HS-5 (cell line): ENCODE measurements around the gene FAM124A.

Source experiments
- DNase-seq: peaks from one replicate; pipeline ENCODE4 v3.0.0-alpha.2; 2012; ENCODE audit warnings: low read depth

Gene FAM124A, protein sequence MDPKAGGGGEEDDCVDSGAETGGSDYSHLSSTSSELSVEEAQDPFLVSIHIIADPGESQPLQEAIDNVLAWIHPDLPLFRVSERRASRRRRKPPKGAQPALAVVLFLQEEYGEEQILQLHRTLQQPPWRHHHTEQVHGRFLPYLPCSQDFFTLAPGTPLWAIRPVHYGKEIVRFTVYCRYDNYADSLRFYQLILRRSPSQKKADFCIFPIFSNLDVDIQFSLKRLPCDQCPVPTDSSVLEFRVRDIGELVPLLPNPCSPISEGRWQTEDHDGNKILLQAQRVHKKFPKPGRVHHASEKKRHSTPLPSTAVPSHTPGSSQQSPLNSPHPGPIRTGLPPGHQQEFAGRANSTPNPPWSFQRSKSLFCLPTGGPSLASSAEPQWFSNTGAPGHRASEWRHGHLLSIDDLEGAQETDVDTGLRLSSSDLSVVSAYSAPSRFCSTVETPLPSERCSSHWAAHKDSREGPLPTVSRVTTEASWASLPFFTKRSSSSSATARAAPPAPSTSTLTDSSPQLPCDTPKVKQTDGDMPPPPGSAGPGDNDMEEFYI

GRCh38 chr13:51222037-51222685, at the start of gene FAM124A:
Gene FAM124A, plus strand, starts transcription at chr13:51222398. Its CDS starts 104 bp downstream, at chr13:51222502.
- DNase-seq: no peak

DNA sequence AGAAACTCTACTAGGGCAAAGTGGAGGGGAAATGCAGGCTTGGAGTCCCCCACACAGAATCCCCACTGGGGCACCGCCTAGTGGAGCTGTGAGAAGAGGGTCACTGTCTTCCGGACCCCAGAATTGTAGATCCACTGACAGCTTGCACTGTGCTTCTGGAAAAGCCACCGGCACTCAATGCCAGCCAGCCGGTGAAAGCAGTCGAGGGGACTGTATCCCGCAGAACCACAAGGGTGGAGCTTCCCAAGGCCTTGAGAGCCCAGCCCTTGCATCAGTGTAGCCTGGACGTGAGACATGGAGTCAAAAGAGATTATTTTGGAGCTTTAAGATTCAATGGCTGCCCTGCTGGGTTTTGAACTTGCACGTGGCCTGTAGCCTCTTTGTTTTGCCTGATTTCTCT, 47.2 kb upstream of the FAM124A start:
- no peak for DNase-seq

- no peak for DNase-seq
Observed at GRCh38 chr13:51175639-51176038, 46.6 kb upstream of the FAM124A start.

DNA sequence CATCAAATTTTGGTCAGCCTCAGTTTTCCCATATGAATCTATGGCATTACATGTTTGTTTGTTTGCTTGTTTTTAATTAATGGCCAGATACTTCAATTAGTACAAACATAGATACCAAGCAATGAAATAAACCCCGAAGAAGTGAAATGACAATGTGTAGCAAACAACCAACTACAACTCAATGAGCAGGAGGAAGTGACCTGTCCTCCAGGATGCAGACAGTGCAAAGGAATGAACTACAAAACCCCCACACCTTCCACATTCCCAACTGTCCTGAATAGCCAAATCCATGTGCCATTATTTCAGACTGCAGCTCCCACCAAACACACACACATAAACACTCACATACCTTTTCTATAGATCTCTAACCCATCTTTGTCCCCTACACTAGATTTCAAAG, 45.0 kb upstream of the FAM124A start:
- no peak for DNase-seq

DNA sequence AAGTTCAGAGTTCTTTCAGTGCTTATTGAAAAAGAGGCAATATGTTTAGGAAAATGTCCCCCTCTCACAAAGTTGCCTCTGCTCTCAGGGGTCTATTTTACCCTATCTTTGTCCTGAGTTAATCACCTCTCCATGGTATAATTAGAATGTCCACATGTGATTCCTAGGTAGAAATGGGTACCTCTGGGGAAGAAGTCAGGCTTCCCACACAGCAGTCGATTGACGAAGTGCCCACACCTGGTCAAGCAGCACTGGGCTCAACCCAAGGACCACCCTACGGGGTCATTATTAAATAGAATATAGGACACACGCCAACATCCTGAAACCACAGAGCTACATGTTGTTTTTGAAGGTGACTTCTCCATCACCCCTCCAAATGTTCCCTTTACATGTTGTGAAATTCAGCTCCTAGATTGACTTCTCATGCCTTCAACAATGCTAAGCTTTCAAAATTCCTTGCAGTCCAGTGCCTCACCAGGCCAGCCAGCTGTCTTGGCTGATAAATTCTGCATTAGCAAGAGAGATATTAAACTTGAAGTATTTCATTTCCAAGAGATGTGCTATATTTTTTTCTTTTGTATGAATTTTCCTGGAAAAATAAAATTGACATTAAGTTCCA, 43.6 kb upstream of the FAM124A start:
- DNase-seq: no peak

- DNase-seq: no peak
Observed at GRCh38 chr13:51179432-51179971, 42.7 kb upstream of the FAM124A start.

DNA sequence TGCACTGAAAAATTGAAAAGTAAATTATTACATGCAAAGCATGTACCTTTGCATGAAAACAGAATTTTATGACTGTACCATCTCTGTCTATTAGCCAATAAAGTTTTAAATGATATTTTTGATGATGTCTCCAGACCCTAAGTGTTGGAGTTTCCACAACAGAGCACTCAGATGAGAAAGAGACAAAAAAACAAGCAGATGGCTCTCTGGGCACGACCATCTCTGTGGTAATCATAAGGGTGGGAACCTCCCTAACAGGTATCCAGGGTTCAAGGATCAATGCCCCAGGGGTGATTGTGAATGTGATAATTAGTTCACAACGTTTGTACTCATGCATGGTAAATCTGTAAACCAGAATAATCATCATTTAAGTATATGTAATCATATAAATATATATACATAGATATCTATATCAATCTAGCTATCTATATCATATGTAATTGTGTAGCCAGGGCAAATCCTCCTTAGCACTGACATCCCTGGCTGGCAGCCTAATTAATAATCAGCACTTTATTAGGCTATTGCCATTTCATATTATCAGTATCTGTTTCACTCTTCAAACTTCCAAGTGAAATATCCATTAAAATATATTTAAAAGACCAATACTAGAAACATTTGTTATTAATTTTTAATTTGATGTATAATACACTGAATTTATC, 41.2 kb upstream of the FAM124A start:
- no peak for DNase-seq

GRCh38 chr13:51181786-51182383, 40.3 kb upstream of the FAM124A start:
- no peak for DNase-seq

DNA sequence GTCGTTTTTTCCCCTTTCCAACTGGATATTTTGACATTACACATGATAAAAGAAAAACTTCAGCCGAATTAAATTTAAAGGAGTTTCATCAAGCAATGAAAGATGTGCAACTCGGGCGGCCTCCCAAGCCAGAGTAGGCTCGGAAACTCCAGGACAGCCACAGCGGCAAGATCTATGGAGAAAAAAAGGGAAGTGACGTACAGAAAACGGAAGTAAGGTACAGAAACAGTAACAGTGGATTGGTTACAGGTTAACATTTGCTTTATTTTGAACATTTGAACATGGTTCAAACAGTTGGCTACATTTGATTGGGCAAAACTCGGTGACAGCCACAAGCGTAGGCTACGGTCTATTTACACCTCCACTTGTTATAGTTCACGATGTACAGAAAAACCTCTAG, 30.5 kb upstream of the FAM124A start:
- DNase-seq: no peak

- no peak for DNase-seq
Observed at GRCh38 chr13:51192348-51192747, 29.9 kb upstream of the FAM124A start.

GRCh38 chr13:51193387-51193786, 28.8 kb upstream of the FAM124A start:
- no peak for DNase-seq

DNA sequence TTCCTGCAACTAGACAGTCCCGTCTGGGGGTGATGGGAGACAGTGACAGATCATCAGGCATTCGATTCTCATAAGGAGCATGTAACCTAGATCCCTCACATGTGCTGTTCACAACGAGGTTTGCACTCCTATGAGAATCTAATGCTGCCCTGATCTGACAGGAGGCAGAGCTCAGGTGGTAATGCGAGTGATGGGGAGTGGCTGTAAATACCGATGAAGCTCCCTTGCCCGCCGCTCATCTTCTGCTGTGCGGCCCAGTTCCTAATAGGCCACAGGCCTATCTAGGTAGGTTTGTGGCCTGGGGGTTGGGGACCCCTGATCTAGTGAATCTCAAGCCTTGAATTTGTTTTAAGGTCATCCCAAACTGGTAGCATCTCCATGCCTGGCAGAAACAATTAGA, 27.3 kb upstream of the FAM124A start:
- DNase-seq: no peak

GRCh38 chr13:51201886-51202285, 20.3 kb upstream of the FAM124A start:
- DNase-seq: no peak

DNA sequence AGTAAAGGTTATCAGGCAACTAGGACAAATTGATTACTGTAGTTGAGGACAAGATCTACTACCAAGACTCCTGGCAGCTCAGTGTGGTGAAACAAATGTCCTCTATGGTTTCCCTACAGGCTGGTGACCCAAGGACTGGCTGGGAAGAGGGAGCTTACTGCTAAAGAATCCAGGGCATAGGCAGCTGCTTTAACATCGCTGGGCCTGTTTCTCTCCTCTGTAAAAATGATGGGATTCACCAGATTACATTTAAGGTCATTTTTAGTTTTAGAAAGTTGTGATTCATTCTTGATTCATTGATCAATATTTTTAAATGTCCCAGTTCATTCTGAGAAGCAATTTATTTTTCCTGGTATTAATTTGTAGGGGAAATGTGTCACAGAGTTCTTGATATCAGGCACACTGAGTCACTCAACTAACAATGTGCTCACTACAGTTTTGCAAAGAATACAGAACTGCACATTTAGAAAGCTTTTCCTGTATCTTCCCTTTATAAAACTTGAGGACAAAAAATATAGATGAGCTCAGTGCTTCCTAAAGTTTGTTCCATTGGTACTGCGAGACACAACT, 19.6 kb upstream of the FAM124A start:
- no peak for DNase-seq

- DNase-seq: no peak
Observed at GRCh38 chr13:51206584-51206983, 15.6 kb upstream of the FAM124A start.

GRCh38 chr13:51207881-51208280, 14.3 kb upstream of the FAM124A start:
- DNase-seq: no peak

DNA sequence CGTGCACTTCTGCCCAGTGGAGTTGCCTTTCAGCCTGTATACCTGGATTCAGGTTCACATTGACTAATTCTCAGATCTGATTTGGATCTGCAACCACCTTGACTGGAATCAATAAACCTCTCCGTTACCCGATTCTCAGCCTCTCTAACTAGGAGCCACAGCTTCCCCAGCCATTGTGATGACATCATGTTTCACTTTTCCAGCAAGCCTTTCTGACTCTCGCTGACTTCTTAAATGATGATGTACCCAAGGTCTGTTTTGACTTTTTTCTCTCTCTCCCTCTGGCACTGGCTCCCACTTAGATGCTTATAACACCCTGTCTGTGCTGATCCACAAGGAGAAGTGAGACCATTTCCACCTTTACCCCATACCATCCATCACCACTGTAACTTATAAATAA, 13.5 kb upstream of the FAM124A start:
- DNase-seq: no peak

DNA sequence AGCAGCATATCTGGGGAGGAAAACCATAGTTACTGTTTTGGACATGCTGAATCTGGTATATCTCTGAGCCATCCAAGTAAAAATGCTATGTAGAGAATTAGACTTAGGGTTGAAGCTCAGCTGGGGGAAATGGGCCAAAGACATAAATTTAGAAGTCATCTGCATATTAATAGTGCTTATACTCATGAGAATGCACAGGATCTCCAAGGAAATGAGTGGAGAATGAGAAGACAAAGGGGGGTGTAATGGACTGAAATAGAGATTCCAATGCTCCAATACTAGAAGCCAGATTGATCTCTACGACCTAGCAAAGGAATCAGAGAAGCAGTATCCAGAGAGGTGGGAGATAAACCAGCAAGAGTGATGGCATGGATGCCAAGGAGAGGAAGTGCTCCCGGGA, 10.3 kb upstream of the FAM124A start:
- DNase-seq: no peak

- no peak for DNase-seq
Observed at GRCh38 chr13:51212758-51213157, 9.4 kb upstream of the FAM124A start.

- DNase-seq: no peak
Observed at GRCh38 chr13:51213173-51213728, 8.9 kb upstream of the FAM124A start.

DNA sequence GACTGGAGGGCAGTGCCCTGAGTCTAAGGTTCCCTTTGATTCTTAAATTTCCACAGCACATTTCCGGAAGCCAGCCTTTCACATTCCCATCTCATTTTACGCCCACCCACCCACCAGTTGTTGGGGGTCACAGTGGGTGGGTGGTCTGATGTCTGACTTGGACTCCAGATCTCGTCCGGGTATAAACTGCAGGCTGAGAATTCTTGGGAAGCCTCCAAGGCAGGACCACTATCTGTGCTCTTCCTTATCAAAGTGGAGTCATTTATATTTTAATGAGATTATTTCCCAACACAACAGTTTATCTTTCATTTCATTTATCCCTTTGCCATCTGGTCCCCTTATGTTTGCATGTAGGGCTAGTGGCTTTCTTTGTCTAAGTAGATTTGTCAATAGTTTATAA, 3.6 kb upstream of the FAM124A start:
- no peak for DNase-seq
